Osteoblast (primary cell): ENCODE measurements around the gene ITGB5. TPM values are rescaled to one million over a fixed set of nuclear protein-coding genes. Genes with fewer than 3 reads are reported as not detected.

Experiments used
- DNase-seq: peaks from one replicate; pipeline ENCODE4 v3.0.0; 2011; ENCODE audit warnings: low spot score, mixed read lengths; ENCODE audit not compliant: insufficient read length; ENCODE audit errors: missing footprints
- H2AFZ ChIP-seq: 2 replicates; pipeline ENCODE4 v1.6.0; 2011; ENCODE audit warnings: mild to moderate bottlenecking, low read length
- H3K27ac ChIP-seq: 2 replicates; pipeline ENCODE4 v1.5.1; 2011; ENCODE audit warnings: mild to moderate bottlenecking, low read depth, low read length, moderate library complexity
- H3K27me3 ChIP-seq: 2 replicates; pipeline ENCODE4 v1.6.0; 2012; ENCODE audit warnings: mild to moderate bottlenecking, control low read depth, inconsistent platforms, low read length, moderate library complexity; ENCODE audit not compliant: insufficient read depth
- H3K36me3 ChIP-seq: 2 replicates; pipeline ENCODE4 v1.5.1; 2011; ENCODE audit warnings: mild to moderate bottlenecking, low read length, control low read depth, moderate library complexity; ENCODE audit not compliant: insufficient read depth
- H3K4me1 ChIP-seq: 2 replicates; pipeline ENCODE4 v1.5.1; 2011; ENCODE audit warnings: mild to moderate bottlenecking, low read length, control low read depth, moderate library complexity; ENCODE audit not compliant: insufficient read depth
- H3K4me2 ChIP-seq: 2 replicates; pipeline ENCODE4 v1.6.0; 2011; ENCODE audit warnings: mild to moderate bottlenecking, low read length; ENCODE audit not compliant: insufficient read depth
- H3K4me3 ChIP-seq: fragments of 200-600 bp; sonication (generic); 3 replicates; pipeline ENCODE4 v1.5.1; 2012; ENCODE audit warnings: mild to moderate bottlenecking, low read length, inconsistent platforms; ENCODE audit not compliant: insufficient read depth
- H3K79me2 ChIP-seq: 2 replicates; pipeline ENCODE4 v1.6.0; 2012; ENCODE audit warnings: mild to moderate bottlenecking, low read length, control low read depth, inconsistent platforms; ENCODE audit not compliant: insufficient read depth
- H3K9me3 ChIP-seq: 2 replicates; pipeline ENCODE4 v1.5.1; 2011; ENCODE audit warnings: low read depth, low read length, control low read depth
- H4K20me1 ChIP-seq: 2 replicates; pipeline ENCODE4 v1.6.0; 2012; ENCODE audit warnings: mild to moderate bottlenecking, low read length, control low read depth; ENCODE audit not compliant: insufficient read depth
- total RNA-seq: library from RNA; depleted of rRNA; stranded (reverse); fragments of >200 nt; gene quantifications from 2 replicates; pipeline ENCODE4 v1.2.3, GENCODE V29; 2012
- TF ChIP-seq, protein P1 (sequence below): IDR thresholded peaks from 2 replicates; pipeline ENCODE4 v1.5.1; 2011; ENCODE audit warnings: mild to moderate bottlenecking, low read depth, low read length, moderate library complexity; ENCODE audit errors: extremely low read depth

ITGB5 gene
- total RNA-seq, 1 donor, result 433 TPM

DNA sequence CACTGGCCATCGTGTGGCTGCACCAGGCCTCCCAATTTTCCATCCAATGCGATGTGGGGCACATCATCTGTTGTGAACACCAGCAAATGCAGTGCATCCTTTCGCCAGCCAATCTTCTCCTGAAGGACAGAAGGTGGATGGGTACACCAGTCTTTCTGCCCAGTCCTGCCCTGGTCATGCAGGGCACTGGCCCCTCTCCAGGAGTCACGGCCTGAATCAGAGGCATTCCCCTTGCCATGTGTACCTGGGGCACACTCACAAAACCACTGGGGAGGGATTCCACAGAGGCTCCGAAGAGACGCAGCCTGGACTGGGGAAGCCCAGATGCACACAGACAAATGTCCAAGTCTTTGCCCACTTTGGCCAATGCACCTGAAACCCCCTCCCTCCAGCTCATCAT is 65.8 kb downstream of the ITGB5 start:
- Histone ChIP-seq H3K36me3 (peaks cover 60% of the 10 kb centered on the region), H3K4me2 (no peak overlapping the region), H3K4me1 (peaks cover 12% of the 10 kb centered on the region), H3K4me3 (no peak overlapping the region), H3K79me2 (peaks cover 39% of the 10 kb centered on the region), H3K27ac (no peak overlapping the region), H3K27me3 (no peaks in the 10 kb centered on the region), H4K20me1 (no peaks in the 10 kb centered on the region), H2AFZ (no peak overlapping the region), H3K9me3 (no peaks in the 10 kb centered on the region)
- TF ChIP-seq, protein P1, sequence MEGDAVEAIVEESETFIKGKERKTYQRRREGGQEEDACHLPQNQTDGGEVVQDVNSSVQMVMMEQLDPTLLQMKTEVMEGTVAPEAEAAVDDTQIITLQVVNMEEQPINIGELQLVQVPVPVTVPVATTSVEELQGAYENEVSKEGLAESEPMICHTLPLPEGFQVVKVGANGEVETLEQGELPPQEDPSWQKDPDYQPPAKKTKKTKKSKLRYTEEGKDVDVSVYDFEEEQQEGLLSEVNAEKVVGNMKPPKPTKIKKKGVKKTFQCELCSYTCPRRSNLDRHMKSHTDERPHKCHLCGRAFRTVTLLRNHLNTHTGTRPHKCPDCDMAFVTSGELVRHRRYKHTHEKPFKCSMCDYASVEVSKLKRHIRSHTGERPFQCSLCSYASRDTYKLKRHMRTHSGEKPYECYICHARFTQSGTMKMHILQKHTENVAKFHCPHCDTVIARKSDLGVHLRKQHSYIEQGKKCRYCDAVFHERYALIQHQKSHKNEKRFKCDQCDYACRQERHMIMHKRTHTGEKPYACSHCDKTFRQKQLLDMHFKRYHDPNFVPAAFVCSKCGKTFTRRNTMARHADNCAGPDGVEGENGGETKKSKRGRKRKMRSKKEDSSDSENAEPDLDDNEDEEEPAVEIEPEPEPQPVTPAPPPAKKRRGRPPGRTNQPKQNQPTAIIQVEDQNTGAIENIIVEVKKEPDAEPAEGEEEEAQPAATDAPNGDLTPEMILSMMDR, result no peak
- DNase-seq, result no peak

GRCh38 chr3:124818398-124819091 is 68.6 kb downstream of the ITGB5 start:
- TF ChIP-seq, protein P1, result no peak
- H3K27me3 ChIP-seq, result no peaks in the 10 kb centered on the region
- peak overlapping the region; percentile 51 for H3K27ac ChIP-seq
- no peak for DNase-seq
- peaks cover 30% of the 10 kb centered on the region for H3K79me2 ChIP-seq
- no peak overlapping the region for H2AFZ ChIP-seq
- H3K4me2 ChIP-seq, result no peak overlapping the region
- H3K4me1 ChIP-seq, result peaks cover 10% of the 10 kb centered on the region
- H3K9me3 ChIP-seq, result no peaks in the 10 kb centered on the region
- H3K4me3 ChIP-seq, result no peak overlapping the region
- peaks cover 69% of the 10 kb centered on the region for H3K36me3 ChIP-seq
- H4K20me1 ChIP-seq, result no peaks in the 10 kb centered on the region

GRCh38 chr3:124817079-124817478 is 70.1 kb downstream of the ITGB5 start:
- Histone ChIP-seq H3K9me3 (no peaks in the 10 kb centered on the region), H3K27me3 (no peaks in the 10 kb centered on the region), H3K4me1 (peaks cover 25% of the 10 kb centered on the region), H3K27ac (no peak overlapping the region), H3K4me2 (no peak overlapping the region), H3K4me3 (no peak overlapping the region), H2AFZ (no peak overlapping the region), H3K79me2 (peaks cover 20% of the 10 kb centered on the region), H4K20me1 (no peaks in the 10 kb centered on the region), H3K36me3 (peaks cover 69% of the 10 kb centered on the region)
- TF ChIP-seq, protein P1, result no peak
- DNase-seq, result no peak

DNA sequence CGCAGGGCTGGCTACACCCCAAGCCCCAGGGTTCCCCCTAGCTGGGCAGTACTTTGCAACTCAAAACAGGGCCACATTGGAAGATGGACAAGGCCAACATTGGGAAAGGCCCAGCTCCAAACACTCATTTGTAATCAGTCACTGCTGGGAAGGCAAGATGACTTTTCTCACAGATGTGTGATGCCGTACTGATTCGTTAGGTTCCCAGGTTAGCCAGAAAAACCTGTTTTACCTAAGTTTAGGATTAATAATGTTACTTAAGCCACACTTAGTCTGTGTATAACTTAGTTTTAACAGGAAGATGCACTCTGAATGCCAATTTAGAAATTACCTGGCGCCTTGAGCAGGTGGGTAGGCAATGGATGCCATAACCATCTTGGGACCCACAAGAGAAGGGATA is 71.0 kb downstream of the ITGB5 start:
- H3K4me1 ChIP-seq, result peaks cover 34% of the 10 kb centered on the region
- no peak overlapping the region for H2AFZ ChIP-seq
- DNase-seq, result no peak
- no peak overlapping the region for H3K27ac ChIP-seq
- H3K9me3 ChIP-seq, result no peaks in the 10 kb centered on the region
- H3K36me3 ChIP-seq, result peaks cover 67% of the 10 kb centered on the region
- H3K27me3 ChIP-seq, result no peaks in the 10 kb centered on the region
- no peak overlapping the region for H3K4me2 ChIP-seq
- H4K20me1 ChIP-seq, result no peaks in the 10 kb centered on the region
- TF ChIP-seq, protein P1, result no peak
- no peak overlapping the region for H3K4me3 ChIP-seq
- H3K79me2 ChIP-seq, result peaks cover 11% of the 10 kb centered on the region
